GM18861 (cell line): ENCODE measurements around the gene YBEY.
"Not testable (repeated sequence)": the region's sequence is repeated elsewhere in the genome, so short reads cannot be mapped to it uniquely, and the experiment has no call there.

Source experiments
- ATAC-seq: cut with Tn5 transposase; IDR thresholded peaks from one replicate; pipeline ENCODE4 v1.9.1; 2021; ENCODE audit not compliant: unreplicated experiment

YBEY gene, protein sequence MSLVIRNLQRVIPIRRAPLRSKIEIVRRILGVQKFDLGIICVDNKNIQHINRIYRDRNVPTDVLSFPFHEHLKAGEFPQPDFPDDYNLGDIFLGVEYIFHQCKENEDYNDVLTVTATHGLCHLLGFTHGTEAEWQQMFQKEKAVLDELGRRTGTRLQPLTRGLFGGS

GRCh38 chr21:46285761-46286647 lies at the start of gene YBEY:
YBEY (plus strand) TSS chr21:46286342; CDS start chr21:46286914, 572 bp downstream.
- ATAC-seq, result peak; percentile 80

- ATAC-seq, result no peak
These were observed 48.7 kb upstream of the YBEY start for GRCh38 chr21:46237474-46237873.

- no peak for ATAC-seq
These were observed 46.3 kb upstream of the YBEY start for GRCh38 chr21:46239817-46240325.

DNA sequence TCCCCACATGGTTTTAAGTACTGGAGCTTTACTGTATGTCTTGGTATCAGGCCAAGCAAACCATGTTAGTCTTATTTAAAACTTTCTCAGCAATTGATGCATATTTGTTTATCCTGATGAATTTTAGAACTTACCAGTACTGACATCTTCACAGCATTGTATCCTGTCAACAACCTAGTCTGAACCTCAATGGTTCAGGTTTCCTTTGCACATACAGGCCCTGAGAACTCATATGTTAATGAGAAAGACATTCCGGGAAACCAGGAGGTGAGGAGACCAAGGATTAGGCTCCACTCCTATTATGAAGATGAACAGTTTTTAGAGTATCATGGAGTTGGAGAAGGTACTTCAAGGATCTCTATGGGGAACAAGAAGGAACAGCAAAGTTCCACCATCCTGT lies 44.6 kb upstream of the YBEY start:
- ATAC-seq, result not testable (repeated sequence)

- no peak for ATAC-seq
These were observed 42.8 kb upstream of the YBEY start for GRCh38 chr21:46243325-46243724.

DNA sequence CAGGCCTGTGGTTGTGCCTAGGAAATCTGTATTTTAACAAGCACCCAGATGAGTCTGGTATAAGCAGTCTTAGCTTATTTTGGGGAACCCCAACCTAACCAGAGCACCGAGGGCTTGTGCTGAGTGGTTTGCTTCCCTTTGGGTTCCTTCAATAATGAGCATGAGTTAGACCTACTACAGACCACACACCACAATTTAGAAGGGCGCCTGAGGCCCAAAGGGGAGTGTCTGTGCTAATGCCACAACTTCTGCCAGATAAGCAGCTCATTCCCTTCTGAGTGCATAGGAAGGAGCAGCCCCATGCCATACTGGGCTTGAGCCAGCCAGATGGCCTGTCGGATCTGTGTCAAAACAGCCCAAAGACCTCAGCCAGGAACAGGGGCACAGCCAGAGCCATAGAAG lies 42.2 kb upstream of the YBEY start:
- no peak for ATAC-seq

- no peak for ATAC-seq
These were observed 41.5 kb upstream of the YBEY start for GRCh38 chr21:46244602-46245001.

- no peak for ATAC-seq
These were observed 40.8 kb upstream of the YBEY start for GRCh38 chr21:46245213-46245915.

- ATAC-seq, result no peak
These were observed 39.8 kb upstream of the YBEY start for GRCh38 chr21:46246345-46246744.

DNA sequence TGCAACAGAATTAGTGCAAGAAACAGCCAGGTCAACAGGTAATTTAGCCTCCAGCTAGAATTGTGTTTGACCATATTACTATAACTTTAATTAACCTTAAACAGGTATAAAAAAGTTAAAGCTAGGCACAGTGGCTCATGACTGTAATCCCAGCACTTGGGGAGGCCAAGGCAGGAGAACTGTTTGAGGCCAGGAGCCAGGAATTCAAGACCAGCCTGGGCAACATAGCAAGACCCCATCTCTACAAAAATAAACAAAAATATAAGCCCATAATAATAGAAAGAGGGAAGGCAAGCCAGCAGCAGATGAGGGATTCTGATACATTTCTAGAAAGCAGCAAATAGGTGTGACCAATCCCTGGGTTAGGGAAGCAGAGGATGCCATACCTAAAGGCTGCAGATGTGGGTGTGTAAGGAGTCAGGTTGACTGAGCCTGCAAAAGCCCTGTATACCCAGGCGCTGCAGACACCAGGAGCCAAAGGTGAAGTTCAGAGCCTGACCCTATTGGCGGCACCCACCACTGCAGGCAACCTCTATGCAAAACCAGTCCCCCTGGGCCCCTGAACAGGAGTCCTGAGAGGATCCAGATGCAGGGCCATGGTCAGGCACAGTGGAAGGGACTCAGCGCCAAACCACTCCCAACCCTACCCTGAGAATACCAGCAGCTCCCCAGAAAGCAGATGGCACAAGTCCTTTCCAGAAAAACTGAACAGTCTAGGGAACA lies 38.3 kb upstream of the YBEY start:
- ATAC-seq, result no peak

DNA sequence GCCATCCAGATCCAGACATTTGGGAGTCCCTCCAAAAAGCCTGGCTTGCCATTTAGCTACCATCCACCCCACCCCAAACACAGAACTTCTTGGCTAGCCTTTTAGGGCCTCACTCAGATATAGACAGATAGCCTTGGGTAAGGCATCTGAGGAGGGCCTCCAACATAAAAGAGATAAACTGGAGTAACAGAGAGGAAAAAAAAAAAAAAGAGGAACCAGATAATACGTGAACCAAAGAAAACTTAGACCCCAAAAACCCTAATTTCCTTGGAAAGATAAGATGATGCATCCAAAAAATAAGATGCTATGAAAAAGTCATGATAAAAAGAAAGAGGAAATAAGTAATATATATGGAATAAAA lies 37.7 kb upstream of the YBEY start:
- no peak for ATAC-seq

- no peak for ATAC-seq
These were observed 37.3 kb upstream of the YBEY start for GRCh38 chr21:46248827-46249226.

- ATAC-seq, result no peak
These were observed 35.9 kb upstream of the YBEY start for GRCh38 chr21:46250146-46250725.

GRCh38 chr21:46252840-46253239 lies 33.3 kb upstream of the YBEY start:
- no peak for ATAC-seq

DNA sequence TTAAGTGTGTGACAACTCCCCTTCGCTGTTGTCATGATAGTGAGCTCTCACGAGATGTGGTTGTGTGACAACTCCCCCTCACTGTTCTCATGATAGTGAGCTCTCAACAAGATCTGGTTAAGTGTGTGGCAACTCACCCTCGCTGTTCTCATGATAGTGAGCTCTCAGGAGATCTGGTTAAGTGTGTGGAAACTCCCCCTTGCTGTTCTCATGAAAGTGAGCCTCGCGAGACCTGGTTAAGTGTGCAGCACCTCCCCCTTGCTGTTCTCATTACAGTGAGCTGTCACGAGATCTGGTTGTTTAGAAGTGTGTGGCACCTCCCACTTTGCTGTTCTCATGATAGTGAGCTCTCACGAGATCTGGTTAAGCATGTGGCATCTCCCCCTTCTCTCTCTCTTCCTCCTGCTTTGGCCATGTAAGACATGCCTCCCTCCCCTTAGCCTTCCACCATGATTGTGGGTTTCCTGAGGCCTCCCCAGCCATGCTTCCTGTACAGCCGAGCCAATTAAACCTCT lies 32.5 kb upstream of the YBEY start:
- no peak for ATAC-seq

DNA sequence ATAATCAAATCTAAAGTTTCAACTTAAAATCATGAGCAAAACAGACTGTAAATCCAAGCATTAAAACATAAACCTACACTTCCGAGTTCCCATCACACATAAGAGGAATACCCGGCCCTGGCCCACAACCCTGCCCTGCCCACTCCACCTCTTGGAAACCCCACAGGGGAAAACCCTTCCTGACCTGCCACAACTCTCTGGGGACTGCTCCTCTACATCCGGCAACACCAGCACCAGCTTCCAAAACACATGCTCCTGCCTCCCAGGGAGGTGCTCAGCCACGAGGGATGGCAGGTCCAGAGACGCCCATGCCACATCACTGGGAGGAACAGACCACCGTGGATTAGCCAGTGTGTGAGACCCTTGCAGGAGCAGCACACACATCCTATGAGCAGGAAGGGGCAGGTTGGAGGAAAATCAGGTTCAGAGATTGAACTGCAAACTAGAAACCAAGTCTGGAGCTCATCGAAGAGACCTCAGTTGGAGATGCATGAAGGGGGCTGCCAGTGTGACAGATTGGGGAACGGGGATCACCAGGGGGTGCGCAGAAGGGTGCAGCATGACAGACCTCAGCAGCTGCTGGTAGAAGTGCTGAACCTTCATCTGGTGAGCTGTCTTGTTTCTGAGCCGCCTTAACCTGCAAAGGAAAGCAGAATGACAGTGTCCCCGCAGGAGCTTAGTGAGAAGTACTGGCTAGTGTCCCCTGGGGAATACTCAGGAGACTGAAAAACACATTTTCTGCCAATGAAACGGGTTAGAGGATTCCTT lies 31.8 kb upstream of the YBEY start:
- no peak for ATAC-seq

DNA sequence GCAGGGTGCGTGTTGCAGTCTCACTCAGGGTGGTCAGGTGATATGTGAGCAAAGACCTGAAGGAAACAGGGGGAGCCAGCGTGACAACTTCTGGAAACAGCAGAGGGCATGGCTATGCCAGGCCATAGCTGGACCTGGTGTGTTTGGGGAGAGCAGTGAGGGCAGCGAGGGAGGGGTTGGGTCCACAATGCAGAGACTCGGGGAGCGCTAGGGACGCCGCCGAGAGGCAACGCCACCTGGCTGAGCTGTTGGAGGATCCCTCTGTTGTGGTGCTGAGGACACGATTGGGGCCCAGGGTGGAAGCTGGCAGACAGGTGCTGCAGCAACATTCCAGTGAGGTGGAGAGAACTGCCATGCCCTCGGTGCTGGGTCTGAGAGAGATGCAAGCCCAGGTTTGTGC lies 31.0 kb upstream of the YBEY start:
- no peak for ATAC-seq

- ATAC-seq, result no peak
These were observed 30.3 kb upstream of the YBEY start for GRCh38 chr21:46255758-46256337.

DNA sequence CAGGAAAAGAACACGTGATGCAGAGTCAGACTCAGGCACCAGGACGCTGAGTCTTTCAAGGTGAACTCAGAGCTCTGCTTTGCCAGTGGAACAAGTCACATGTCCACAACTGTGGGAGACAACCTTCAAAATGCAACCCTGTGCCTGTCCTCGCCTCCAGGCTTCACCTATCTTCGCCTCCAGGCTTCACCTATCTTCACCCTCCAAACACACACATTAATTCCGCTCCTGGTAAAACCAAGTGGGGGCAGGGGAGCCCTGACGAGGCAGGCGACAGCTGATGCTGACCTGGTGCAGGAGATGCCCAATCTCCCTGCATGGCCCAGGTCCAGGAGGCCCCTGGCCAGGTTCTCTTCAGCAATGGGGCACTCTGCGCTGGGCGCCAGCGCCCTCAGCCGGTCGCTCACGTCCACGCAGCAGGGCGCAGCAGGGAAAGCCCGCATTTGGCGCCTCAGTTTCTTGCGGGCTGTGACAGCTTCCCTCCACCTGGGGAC lies 29.6 kb upstream of the YBEY start:
- no peak for ATAC-seq
